Left ventricle myocardium inferior (tissue), 1 donor: Measurements from ENCODE around the gene AGAP1. TPM values are rescaled to one million over a fixed set of nuclear protein-coding genes. Genes with fewer than 3 reads are reported as not detected.

ENCODE experiments used
- DNase-seq: peaks from one replicate; pipeline ENCODE4 v3.0.0-alpha.2; 2020
- H3K27ac ChIP-seq: fragments of 200-600 bp; replicated peaks from 2 replicates; pipeline ENCODE4 v1.8.0; 2021
- H3K27me3 ChIP-seq: fragments of 200-600 bp; 2 replicates; pipeline ENCODE4 v1.8.0; 2021; ENCODE audit warnings: low read depth
- H3K36me3 ChIP-seq: fragments of 200-600 bp; 2 replicates; pipeline ENCODE4 v1.8.0; 2021
- H3K4me1 ChIP-seq: fragments of 200-600 bp; 2 replicates; pipeline ENCODE4 v1.8.0; 2021
- H3K4me3 ChIP-seq: fragments of 200-600 bp; 2 replicates; pipeline ENCODE4 v1.8.0; 2021; ENCODE audit warnings: mild to moderate bottlenecking, moderate library complexity
- H3K9me3 ChIP-seq: fragments of 200-600 bp; replicated peaks from 2 replicates; pipeline ENCODE4 v1.8.0; 2021
- CTCF ChIP-seq: fragments of 200-600 bp; IDR thresholded peaks from 2 replicates; pipeline ENCODE4 v1.8.0; 2021; ENCODE audit warnings: antibody characterized with exemption, mild to moderate bottlenecking, borderline replicate concordance
- intact Hi-C: fragments of 100-400 bp; cut with micrococcal nuclease; formaldehyde crosslinking; loops from one replicate; pipeline ENCODE4 v1.11.0; 2022
- total RNA-seq: library from RNA; stranded (reverse); fragmentation: NEBNext Ultra II Directional; extraction: Animal tissue kit (Norgen Biotek cat#: 25700); gene quantifications from one replicate; pipeline ENCODE4 v1.2.1, GENCODE V29; 2021
- donor health status: DM: no; HTN: yes; CAD: no; lungs with severe emphysema.

AGAP1 gene
- total RNA-seq, 1 donor from 2014 or later: 18.1 TPM

DNA sequence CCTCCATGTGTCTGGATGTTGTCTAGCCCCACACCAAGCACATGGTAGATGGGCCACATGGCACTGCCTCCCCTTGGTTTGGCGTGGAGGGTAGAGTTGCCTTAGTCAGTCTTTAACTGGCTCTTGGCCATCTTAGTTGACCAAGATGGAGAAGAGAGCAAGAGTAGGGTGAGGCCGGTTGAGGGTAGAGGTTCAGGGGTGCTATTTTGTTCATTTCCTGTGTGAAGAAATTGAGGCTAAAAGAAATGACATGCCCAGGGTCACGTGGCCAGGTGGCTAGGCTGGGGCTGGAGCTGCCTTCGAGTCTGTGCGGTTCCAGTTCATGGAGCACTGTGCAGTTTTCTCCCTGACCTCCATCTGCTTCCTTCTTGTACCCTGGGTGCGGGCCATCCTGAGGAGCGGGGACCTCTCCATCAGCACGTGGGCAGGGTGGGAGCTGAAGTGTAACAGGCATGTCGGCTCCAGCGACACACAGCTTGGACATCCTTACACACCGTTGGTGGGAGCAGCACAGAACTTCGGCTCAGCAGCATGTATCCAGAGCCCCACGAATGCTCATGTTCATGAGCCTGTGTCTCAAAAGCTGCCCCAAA is 461.1 kb downstream of the AGAP1 start:
- H3K27ac ChIP-seq: no peak overlapping the region
- intact Hi-C loops: no loop called here
- no peaks in the 10 kb centered on the region for H3K27me3 ChIP-seq
- no peak overlapping the region for H3K4me3 ChIP-seq
- DNase-seq: no peak
- H3K9me3 ChIP-seq: no peaks in the 10 kb centered on the region
- no peak for TF ChIP-seq CTCF
- peaks cover 3% of the 10 kb centered on the region for H3K36me3 ChIP-seq
- H3K4me1 ChIP-seq: no peaks in the 10 kb centered on the region

- intact Hi-C loops: no loop called here
- Histone ChIP-seq H3K27ac (no peak overlapping the region), H3K4me1 (no peaks in the 10 kb centered on the region), H3K27me3 (no peaks in the 10 kb centered on the region), H3K36me3 (peaks cover 3% of the 10 kb centered on the region), H3K4me3 (no peak overlapping the region), H3K9me3 (no peaks in the 10 kb centered on the region)
- no peak for TF ChIP-seq CTCF
- no peak for DNase-seq
Observed at GRCh38 chr2:235955664-235956063, 461.8 kb downstream of the AGAP1 start.

DNA sequence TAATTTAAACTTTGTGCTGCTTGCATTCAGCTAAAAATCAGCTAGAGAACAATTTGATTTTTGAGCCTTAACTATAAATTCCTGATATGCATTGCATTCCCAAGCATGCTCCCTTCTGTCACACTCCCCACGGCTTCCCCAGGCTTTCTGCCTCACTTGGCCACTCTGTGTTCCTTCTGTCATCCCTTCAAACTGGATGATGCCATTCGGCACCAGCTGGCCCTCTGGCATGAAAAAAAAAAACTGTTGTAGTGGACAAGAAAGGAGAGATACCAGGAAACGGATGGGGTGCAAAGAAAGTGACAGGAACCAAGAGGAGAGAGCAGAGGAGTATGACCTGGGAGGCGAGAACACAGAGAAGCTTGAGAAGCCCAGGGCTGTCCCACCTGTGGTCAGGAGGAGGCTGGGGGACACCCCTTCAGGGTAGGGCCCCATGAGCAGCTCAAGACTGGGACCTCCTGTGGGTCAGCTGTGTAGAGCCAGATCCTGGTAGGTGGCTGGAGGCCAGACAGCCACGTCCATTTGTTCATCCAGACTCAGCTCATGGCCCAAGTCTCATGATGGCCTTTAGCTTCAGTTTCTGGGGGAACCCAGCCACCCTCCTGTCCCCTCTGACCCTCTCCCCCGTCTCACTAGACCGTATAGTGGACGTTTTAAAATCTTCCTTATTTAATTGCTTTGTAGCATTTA is 462.6 kb downstream of the AGAP1 start:
- Histone ChIP-seq H3K4me1 (no peaks in the 10 kb centered on the region), H3K36me3 (peaks cover 3% of the 10 kb centered on the region), H3K9me3 (no peaks in the 10 kb centered on the region), H3K27ac (no peak overlapping the region), H3K4me3 (no peak overlapping the region), H3K27me3 (peaks cover 5% of the 10 kb centered on the region)
- intact Hi-C loops: no loop called here
- DNase-seq: no peak
- no peak for TF ChIP-seq CTCF

DNA sequence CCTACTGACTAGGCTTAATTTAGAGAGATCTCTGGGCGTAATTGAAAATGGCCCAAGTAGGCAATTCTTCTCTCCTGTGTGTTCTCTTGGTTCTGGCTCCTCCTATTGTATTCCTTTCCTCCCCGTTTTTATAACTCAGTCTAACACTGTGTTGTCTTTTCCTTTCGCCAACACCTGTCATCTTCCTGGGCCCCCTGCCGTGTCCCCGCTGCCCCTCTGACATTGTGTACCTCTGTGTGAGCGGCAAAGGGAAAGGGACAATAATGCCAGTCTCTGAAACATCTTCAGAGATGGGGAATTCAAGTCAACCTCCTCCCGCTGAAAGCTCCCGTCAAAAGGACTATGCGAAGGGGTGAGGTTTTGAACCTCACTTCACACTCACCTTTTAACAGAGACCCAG is 463.4 kb downstream of the AGAP1 start:
- H3K4me3 ChIP-seq: no peak overlapping the region
- no peak overlapping the region for H3K27ac ChIP-seq
- intact Hi-C loops: no loop called here
- H3K27me3 ChIP-seq: peaks cover 6% of the 10 kb centered on the region
- H3K9me3 ChIP-seq: no peaks in the 10 kb centered on the region
- no peaks in the 10 kb centered on the region for H3K4me1 ChIP-seq
- peaks cover 3% of the 10 kb centered on the region for H3K36me3 ChIP-seq
- TF ChIP-seq CTCF: no peak
- no peak for DNase-seq

GRCh38 chr2:235958221-235958930 is 464.5 kb downstream of the AGAP1 start:
- H3K27me3 ChIP-seq: peaks cover 6% of the 10 kb centered on the region
- peaks cover 3% of the 10 kb centered on the region for H3K36me3 ChIP-seq
- TF ChIP-seq CTCF: no peak
- no peaks in the 10 kb centered on the region for H3K9me3 ChIP-seq
- DNase-seq: no peak
- intact Hi-C loops: no loop called here
- no peak overlapping the region for H3K4me3 ChIP-seq
- no peaks in the 10 kb centered on the region for H3K4me1 ChIP-seq
- H3K27ac ChIP-seq: no peak overlapping the region
